WTC11 (cell line): ENCODE data around the gene EPN2.

Experiments used
- ATF3 ChIP-seq: sonication (generic); formaldehyde crosslinking; conservative IDR thresholded peaks from 2 replicates; pipeline ENCODE4 v1.8.1; 2022; ENCODE audit warnings: mild to moderate bottlenecking, missing genetic modification reagents
- CBFB ChIP-seq: sonication (generic); formaldehyde crosslinking; IDR thresholded peaks from 2 replicates; pipeline ENCODE4 v1.8.1; 2022; ENCODE audit warnings: mild to moderate bottlenecking, low read depth, missing genetic modification reagents
- CTCF ChIP-seq: fragments of 200-600 bp; IDR thresholded peaks from 2 replicates; pipeline ENCODE4 v1.8.0; 2022; ENCODE audit warnings: antibody characterized with exemption
- FOXJ3 ChIP-seq: sonication (generic); formaldehyde crosslinking; IDR thresholded peaks from 2 replicates; pipeline ENCODE4 v1.9.0; 2021; ENCODE audit warnings: missing genetic modification reagents, mild to moderate bottlenecking, borderline replicate concordance
- FOXK1 ChIP-seq: sonication (generic); formaldehyde crosslinking; IDR thresholded peaks from 2 replicates; pipeline ENCODE4 v1.8.0; 2022; ENCODE audit warnings: mild to moderate bottlenecking, moderate library complexity, missing genetic modification reagents
- FOXP1 ChIP-seq: sonication (generic); formaldehyde crosslinking; IDR thresholded peaks from 2 replicates; pipeline ENCODE4 v1.8.0; 2022; ENCODE audit warnings: missing genetic modification reagents, mild to moderate bottlenecking, moderate library complexity, borderline replicate concordance
- OVOL2 ChIP-seq: fragments of 250-450 bp; sonication (Bioruptor Pico); IDR thresholded peaks from 2 replicates; pipeline ENCODE4 v1.9.0; 2021; ENCODE audit warnings: mild to moderate bottlenecking, borderline replicate concordance
- SP1 ChIP-seq: sonication (generic); formaldehyde crosslinking; conservative IDR thresholded peaks from 2 replicates; pipeline ENCODE4 v1.8.1; 2022; ENCODE audit warnings: missing genetic modification reagents
- TEAD1 ChIP-seq: sonication (generic); formaldehyde crosslinking; IDR thresholded peaks from 2 replicates; pipeline ENCODE4 v1.8.0; 2022; ENCODE audit warnings: mild to moderate bottlenecking, missing genetic modification reagents
- USF2 ChIP-seq: sonication (generic); formaldehyde crosslinking; IDR thresholded peaks from 2 replicates; pipeline ENCODE4 v1.8.1; 2023; ENCODE audit warnings: mild to moderate bottlenecking, missing genetic modification reagents, moderate library complexity
- ZNF281 ChIP-seq: sonication (generic); formaldehyde crosslinking; IDR thresholded peaks from 2 replicates; pipeline ENCODE4 v1.8.0; 2023; ENCODE audit warnings: mild to moderate bottlenecking, missing genetic modification reagents
- TF ChIP-seq, protein P1 (sequence below): sonication (generic); formaldehyde crosslinking; IDR thresholded peaks from 2 replicates; pipeline ENCODE4 v1.8.1; 2023; ENCODE audit warnings: mild to moderate bottlenecking, missing genetic modification reagents

GRCh38 chr17:19278729-19279128 is 41.6 kb downstream of the EPN2 start:
- no peak for TF ChIP-seq CTCF
- no peak for TF ChIP-seq CBFB (CRISPR knock-in tag)
- no peak for TF ChIP-seq TEAD1 (CRISPR knock-in tag)
- no peak for TF ChIP-seq ATF3 (CRISPR knock-in tag)
- TF ChIP-seq, protein P1, sequence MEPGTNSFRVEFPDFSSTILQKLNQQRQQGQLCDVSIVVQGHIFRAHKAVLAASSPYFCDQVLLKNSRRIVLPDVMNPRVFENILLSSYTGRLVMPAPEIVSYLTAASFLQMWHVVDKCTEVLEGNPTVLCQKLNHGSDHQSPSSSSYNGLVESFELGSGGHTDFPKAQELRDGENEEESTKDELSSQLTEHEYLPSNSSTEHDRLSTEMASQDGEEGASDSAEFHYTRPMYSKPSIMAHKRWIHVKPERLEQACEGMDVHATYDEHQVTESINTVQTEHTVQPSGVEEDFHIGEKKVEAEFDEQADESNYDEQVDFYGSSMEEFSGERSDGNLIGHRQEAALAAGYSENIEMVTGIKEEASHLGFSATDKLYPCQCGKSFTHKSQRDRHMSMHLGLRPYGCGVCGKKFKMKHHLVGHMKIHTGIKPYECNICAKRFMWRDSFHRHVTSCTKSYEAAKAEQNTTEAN (CRISPR knock-in tag) = no peak
- TF ChIP-seq USF2 (CRISPR knock-in tag) = no peak
- TF ChIP-seq SP1 (CRISPR knock-in tag) = no peak
- TF ChIP-seq FOXK1 = no peak
- TF ChIP-seq FOXP1 (CRISPR knock-in tag) = no peak
- no peak for TF ChIP-seq OVOL2 (CRISPR knock-in tag)
- TF ChIP-seq ZNF281 (CRISPR knock-in tag) = no peak
- no peak for TF ChIP-seq FOXJ3 (CRISPR knock-in tag)
